Activated CD8-positive, alpha-beta T cell treated with anti-CD3 and anti-CD28 coated beads for 36 hours (primary cell): Measurements from ENCODE around the gene AGPAT1. TPM values are rescaled to one million over a fixed set of nuclear protein-coding genes. Genes with fewer than 3 reads are reported as not detected.
"Not testable (repeated sequence)": the region's sequence is repeated elsewhere in the genome, so short reads cannot be mapped to it uniquely, and the experiment has no call there.

Experiments
- ATAC-seq: fragments of 200-7000 bp; cut with Tn5 transposase; one replicate; pipeline ENCODE4 v1.10.0; 2021; ENCODE audit warnings: mild to moderate bottlenecking, moderate library complexity
- CTCF ChIA-PET: fragments of 350-600 bp; sonication (Branson Sonifier 250); formaldehyde crosslinking; loops from one replicate; lab custom pipeline; 2021; ENCODE audit warnings: antibody characterized with exemption; lab: Charles Lee
- POLR2A ChIA-PET: fragments of 350-600 bp; sonication (Branson Sonifier 250); formaldehyde crosslinking; loops from one replicate; lab custom pipeline; 2021; ENCODE audit warnings: antibody characterized with exemption; lab: Charles Lee
- DNase-seq: peaks from one replicate; pipeline ENCODE4 v3.0.0-alpha.2; 2020
- H3K27ac Mint-ChIP-seq: one replicate; pipeline ENCODE4 v1.8.0; 2021; ENCODE audit warnings: mild to moderate bottlenecking, mixed read lengths
- H3K27me3 Mint-ChIP-seq: one replicate; pipeline ENCODE4 v1.8.0; 2021; ENCODE audit warnings: mixed read lengths
- H3K36me3 Mint-ChIP-seq: one replicate; pipeline ENCODE4 v1.8.0; 2021; ENCODE audit warnings: low read depth, mixed read lengths
- H3K4me1 Mint-ChIP-seq: one replicate; pipeline ENCODE4 v1.8.0; 2021; ENCODE audit warnings: low read depth, mixed read lengths
- H3K4me3 Mint-ChIP-seq: one replicate; pipeline ENCODE4 v1.8.0; 2021; ENCODE audit warnings: mild to moderate bottlenecking, moderate library complexity, mixed read lengths
- H3K9me3 Mint-ChIP-seq: one replicate; pipeline ENCODE4 v1.8.0; 2021; ENCODE audit warnings: mixed read lengths
- CTCF ChIP-seq: fragments of 200-600 bp; IDR thresholded peaks from one replicate; pipeline ENCODE4 v1.8.0; 2022; ENCODE audit warnings: antibody characterized with exemption, mild to moderate bottlenecking
- intact Hi-C: fragments of 100-400 bp; cut with micrococcal nuclease; formaldehyde crosslinking; loops from one replicate; pipeline ENCODE4 v1.10.0; 2022
- total RNA-seq, 2 experiments: library from RNA; stranded (reverse); gene quantifications; one replicate each; pipeline ENCODE4 v1.2.3, GENCODE V29; 2021

The AGPAT1 gene
- total RNA-seq, 2 experiments from 2014 or later, result 24.6 to 28.7 TPM

GRCh38 chr6:32148289-32149091, 27.4 kb downstream of the AGPAT1 start:
- H3K27me3 Mint-ChIP-seq, result peaks cover 23% of the 10 kb centered on the region
- H3K9me3 Mint-ChIP-seq, result no peaks in the 10 kb centered on the region
- H3K4me3 Mint-ChIP-seq, result peak overlapping the region; percentile 78
- H3K4me1 Mint-ChIP-seq, result peaks cover 44% of the 10 kb centered on the region
- ATAC-seq (peak; percentile 89), DNase-seq (peak; percentile 87)
- CTCF ChIA-PET, result interaction anchor here (0.6 to 3.7 kb wide), 9 partner anchors 10 to 746 kb away, joined by 3 to 21 read pairs (median 4); partner anchors contain the start of genes ATF6B and TAP2
- POLR2A ChIA-PET, result no interaction called here
- intact Hi-C loops, result no loop called here
- H3K27ac Mint-ChIP-seq, result peak overlapping the region; percentile 63
- TF ChIP-seq CTCF, result peak; percentile 57
- peaks cover 3% of the 10 kb centered on the region for H3K36me3 Mint-ChIP-seq

- Mint-ChIP-seq H3K27me3 (peaks cover 23% of the 10 kb centered on the region), H3K27ac (no peak overlapping the region), H3K36me3 (peaks cover 3% of the 10 kb centered on the region), H3K4me3 (peak overlapping the region; percentile 78), H3K9me3 (no peaks in the 10 kb centered on the region), H3K4me1 (peaks cover 35% of the 10 kb centered on the region)
- ChIA-PET CTCF (interaction anchor here (0.6 to 3.7 kb wide), 6 partner anchors 18 to 747 kb away, joined by 3 to 21 read pairs (median 4); partner anchors contain the start of genes ATF6B and TAP2), POLR2A (no interaction called here)
- no peak for TF ChIP-seq CTCF
- DNase-seq, result no peak
- intact Hi-C loops, result no loop called here
- no peak for ATAC-seq
Measured at GRCh38 chr6:32147401-32148132, 28.3 kb downstream of the AGPAT1 start.

GRCh38 chr6:32146687-32147086, 29.2 kb downstream of the AGPAT1 start:
- intact Hi-C loops, result no loop called here
- Mint-ChIP-seq H3K4me3 (no peak overlapping the region), H3K9me3 (no peaks in the 10 kb centered on the region), H3K27ac (no peak overlapping the region), H3K27me3 (peaks cover 23% of the 10 kb centered on the region), H3K4me1 (peaks cover 28% of the 10 kb centered on the region), H3K36me3 (peaks cover 3% of the 10 kb centered on the region)
- DNase-seq (no peak), ATAC-seq (no peak)
- CTCF ChIA-PET, result interaction anchor here (3.7 kb wide), 1 partner anchor 28 kb away, joined by 21 read pairs; no protein-coding TSS in a partner anchor
- no peak for TF ChIP-seq CTCF
- POLR2A ChIA-PET, result interaction anchor here (1.0 kb wide), 1 partner anchor 22 kb away, joined by 4 read pairs; no protein-coding TSS in a partner anchor

GRCh38 chr6:32146287-32146686, 29.6 kb downstream of the AGPAT1 start:
- Mint-ChIP-seq H3K27ac (no peak overlapping the region), H3K4me1 (peaks cover 27% of the 10 kb centered on the region), H3K9me3 (no peaks in the 10 kb centered on the region), H3K4me3 (no peak overlapping the region), H3K36me3 (peaks cover 3% of the 10 kb centered on the region), H3K27me3 (peaks cover 23% of the 10 kb centered on the region)
- no peak for ATAC-seq
- ChIA-PET POLR2A (interaction anchor here (1.0 kb wide), 1 partner anchor 21 kb away, joined by 4 read pairs; no protein-coding TSS in a partner anchor), CTCF (interaction anchor here (3.7 kb wide), 1 partner anchor 28 kb away, joined by 21 read pairs; no protein-coding TSS in a partner anchor)
- no peak for DNase-seq
- intact Hi-C loops, result no loop called here
- TF ChIP-seq CTCF, result no peak

- H3K9me3 Mint-ChIP-seq, H3K4me3 Mint-ChIP-seq, DNase-seq, POLR2A ChIA-PET, H3K27ac Mint-ChIP-seq, H3K36me3 Mint-ChIP-seq, intact Hi-C loops, ATAC-seq: not testable (repeated sequence)
- Mint-ChIP-seq H3K4me1 (peaks cover 14% of the 10 kb centered on the region), H3K27me3 (peaks cover 14% of the 10 kb centered on the region)
- CTCF ChIA-PET, result interaction anchor here (1.4 kb wide), 1 partner anchor 26 kb away, joined by 5 read pairs; no protein-coding TSS in a partner anchor
Measured at GRCh38 chr6:32144238-32144637, 31.6 kb downstream of the AGPAT1 start.
